GM21390 (cell line): ENCODE data around the gene DRC1.

Source experiments
- ATAC-seq: cut with Tn5 transposase; IDR thresholded peaks from one replicate; pipeline ENCODE4 v1.9.1; 2021; ENCODE audit not compliant: unreplicated experiment

The DRC1 gene

GRCh38 chr2:26475832-26476501 lies 74.2 kb downstream of the DRC1 start:
- no peak for ATAC-seq

- ATAC-seq = no peak
Observed at GRCh38 chr2:26477126-26477910, 75.6 kb downstream of the DRC1 start.

DNA sequence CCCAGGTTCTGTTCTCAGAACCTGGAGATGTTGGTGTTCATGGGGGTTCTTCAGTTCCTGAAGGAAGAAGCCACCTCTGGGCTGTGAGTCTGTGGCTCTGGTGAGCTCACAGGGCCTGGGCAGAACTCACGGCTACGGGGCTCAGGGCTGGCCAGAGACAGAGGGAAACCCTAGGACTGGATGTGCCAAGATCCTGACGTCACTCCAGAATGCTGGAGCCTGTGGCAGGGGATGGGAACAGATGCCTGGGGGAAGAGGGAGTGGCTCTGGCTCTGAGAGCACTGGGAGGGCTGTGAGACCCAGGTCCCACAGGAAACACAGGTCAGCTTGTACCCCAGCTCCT lies 76.2 kb downstream of the DRC1 start, which contains the start of gene OTOF:
Gene OTOF, minus strand, starts transcription at position 214 of the 343 bp plus-strand sequence.
- no peak for ATAC-seq

DNA sequence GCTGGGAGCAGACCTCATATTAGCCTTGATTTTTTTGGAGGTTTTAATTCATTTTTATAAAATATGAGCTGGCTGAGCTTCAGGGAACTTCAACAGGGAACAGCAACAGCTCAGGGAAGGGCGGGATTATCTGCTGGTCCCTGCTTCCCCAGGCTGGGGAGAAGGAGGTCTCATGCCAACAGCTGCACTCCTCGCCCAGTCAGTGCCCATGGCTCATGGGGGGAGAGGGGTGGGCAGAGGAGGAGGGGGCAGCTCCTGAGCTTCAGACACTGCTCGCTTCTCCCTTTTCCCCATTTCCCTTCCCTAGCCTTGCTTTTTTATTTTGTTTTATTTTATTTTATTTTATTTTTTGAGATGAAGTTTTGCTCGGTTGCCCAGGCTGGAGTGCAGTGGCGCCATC lies 76.6 kb downstream of the DRC1 start:
- ATAC-seq = no peak

GRCh38 chr2:26479131-26479788 lies 77.5 kb downstream of the DRC1 start:
- no peak for ATAC-seq

GRCh38 chr2:26479789-26480565 lies 78.3 kb downstream of the DRC1 start:
- no peak for ATAC-seq

GRCh38 chr2:26480566-26481423 lies 79.1 kb downstream of the DRC1 start:
- ATAC-seq = no peak

DNA sequence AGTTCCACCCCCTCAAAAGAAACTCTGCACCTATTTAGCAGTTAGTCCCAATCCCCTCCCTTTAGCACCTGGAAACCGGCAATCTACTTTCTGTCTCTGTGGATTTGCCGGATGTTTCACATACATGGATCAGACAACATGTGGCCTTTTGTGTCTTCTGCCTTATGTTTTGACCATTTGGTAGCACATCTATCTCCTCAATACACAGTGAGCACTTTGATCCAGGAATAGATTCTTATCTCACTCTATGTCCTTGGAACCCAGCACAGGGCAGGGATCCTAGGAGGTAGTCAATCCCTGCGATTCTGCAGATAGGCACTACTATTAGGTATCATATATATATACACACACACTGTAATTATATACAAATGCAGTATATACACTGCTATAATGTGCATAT lies 80.0 kb downstream of the DRC1 start:
- no peak for ATAC-seq

GRCh38 chr2:26482211-26483026 lies 80.7 kb downstream of the DRC1 start:
- ATAC-seq = no peak

DNA sequence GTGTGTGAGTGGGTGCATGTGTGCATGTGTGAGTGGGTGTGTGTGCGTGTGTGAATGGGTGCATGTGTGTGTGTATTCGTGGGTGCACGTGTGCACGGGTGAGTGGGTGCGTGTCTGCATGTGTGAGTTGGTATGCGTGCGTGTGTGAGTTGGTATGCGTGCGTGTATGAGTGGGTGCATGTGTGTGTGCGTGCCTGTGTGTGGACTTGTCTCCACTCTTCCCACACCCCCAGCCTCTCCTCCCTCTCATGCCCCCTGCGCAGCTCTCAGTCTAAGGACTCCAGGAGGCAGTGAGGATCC lies 81.3 kb downstream of the DRC1 start:
- no peak for ATAC-seq

- no peak for ATAC-seq
Observed at GRCh38 chr2:26483516-26483915, 81.8 kb downstream of the DRC1 start.

GRCh38 chr2:26483957-26484565 lies 82.3 kb downstream of the DRC1 start:
- ATAC-seq = no peak

- no peak for ATAC-seq
Observed at GRCh38 chr2:26484579-26484978, 82.9 kb downstream of the DRC1 start.

DNA sequence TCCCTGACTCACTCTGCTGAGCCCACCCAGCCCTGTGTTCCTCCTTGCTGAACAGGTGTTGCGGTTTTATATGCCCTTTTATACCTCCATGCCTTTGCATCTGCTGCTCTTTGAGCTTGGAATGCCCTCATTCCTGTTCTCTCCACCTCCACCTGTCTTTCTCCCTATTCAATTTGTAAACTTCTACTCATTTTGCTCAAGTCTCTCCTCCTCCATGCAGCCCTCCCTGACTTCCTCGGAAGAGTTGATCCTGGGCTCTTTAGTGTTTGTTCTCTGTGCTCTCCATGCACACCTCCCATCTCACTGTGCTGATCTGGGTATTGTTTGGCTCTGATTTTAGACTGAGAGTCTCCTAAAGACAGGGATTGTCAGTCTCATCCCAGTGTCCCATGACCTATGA lies 83.4 kb downstream of the DRC1 start:
- no peak for ATAC-seq

- ATAC-seq = no peak
Observed at GRCh38 chr2:26485725-26486418, 84.2 kb downstream of the DRC1 start.

DNA sequence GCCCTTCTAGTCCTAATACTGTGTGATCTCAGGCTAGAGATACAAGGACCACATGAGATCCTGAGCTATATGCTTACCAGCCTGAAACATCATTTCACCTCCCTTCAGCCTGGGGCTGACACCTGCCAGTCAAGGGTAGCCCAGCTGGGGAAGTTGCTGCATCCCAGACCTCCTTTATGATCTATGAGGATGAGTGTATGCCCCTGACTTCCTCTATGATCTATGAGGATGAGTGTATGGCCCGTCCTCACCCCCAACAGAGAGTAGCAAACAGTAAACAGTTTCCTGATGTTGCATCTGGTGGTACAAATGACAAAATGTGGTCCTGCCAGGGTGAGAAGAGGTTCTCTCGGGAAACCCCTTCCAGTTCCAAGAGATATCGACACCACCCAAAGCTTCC lies 85.1 kb downstream of the DRC1 start:
- no peak for ATAC-seq

DNA sequence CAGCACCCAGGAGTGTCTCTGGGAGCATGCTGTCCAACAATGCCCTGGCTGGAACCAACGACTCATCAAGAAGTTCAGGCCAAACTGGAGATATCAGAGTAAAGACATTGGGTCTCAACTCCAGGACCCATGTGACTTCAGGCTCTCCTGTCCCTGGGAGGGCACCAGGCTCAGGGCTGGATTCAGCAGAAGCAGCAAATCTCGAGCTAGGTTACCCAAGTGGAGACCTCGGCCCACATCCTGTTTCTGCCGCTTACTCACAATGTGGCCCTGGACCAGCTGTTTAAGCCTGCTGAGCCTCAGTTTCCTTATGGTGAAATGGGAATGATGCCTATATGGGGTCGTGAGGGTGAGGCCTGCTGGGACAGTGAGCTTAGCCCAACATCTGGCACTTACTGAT lies 85.5 kb downstream of the DRC1 start:
- no peak for ATAC-seq

DNA sequence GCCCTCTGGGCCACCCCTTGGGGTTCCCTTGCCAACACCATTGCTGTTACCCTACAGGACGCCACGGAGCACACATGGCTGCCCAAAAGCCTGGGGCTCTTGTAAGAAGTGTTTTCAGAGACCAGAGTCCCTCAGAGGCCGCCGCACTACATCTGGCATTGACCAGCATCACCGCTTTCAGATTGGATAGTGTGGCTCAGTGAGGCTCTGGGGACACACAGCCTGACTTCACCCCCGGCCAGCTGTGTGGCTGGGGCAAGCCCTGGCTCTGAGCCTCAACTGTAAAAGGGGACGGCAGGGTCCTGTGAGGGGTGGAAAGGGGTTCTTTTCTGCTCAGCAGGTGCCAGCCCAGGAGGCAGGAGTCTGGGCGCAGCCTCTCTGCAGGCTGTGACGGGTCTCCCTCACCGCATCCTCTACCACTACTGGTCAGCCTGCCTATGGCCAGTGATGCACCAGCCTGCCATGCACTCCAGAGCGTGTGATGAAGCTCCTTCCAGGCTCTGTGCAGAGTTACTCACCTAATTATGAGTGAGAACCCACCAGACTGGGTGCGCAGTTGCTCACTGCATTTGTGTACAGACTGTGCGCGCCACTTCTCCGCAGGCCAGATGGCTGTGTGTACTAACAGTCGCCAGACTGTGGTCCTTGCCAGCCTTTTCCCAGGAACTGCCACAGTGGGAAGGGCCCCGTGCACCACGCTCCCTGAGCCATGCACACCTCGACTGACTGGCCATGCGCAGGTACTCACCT lies 86.9 kb downstream of the DRC1 start:
- no peak for ATAC-seq
